LNCaP clone FGC (cell line): Measurements from ENCODE around the gene CHD5.

ENCODE experiments used
- DNase-seq: peaks from one replicate; pipeline ENCODE4 v3.0.0-alpha.2; 2011; ENCODE audit warnings: low read depth
- H3K4me3 ChIP-seq: 2 replicates; pipeline ENCODE4 v1.5.1; 2011; ENCODE audit warnings: mild to moderate bottlenecking, low read depth, low read length, control low read depth
- TF ChIP-seq, protein P1 (sequence below): IDR thresholded peaks from 2 replicates; pipeline ENCODE4 v1.5.1; 2012; ENCODE audit warnings: mild to moderate bottlenecking; ENCODE audit not compliant: control insufficient read depth, insufficient read depth; ENCODE audit errors: extremely low read depth

Gene CHD5

DNA sequence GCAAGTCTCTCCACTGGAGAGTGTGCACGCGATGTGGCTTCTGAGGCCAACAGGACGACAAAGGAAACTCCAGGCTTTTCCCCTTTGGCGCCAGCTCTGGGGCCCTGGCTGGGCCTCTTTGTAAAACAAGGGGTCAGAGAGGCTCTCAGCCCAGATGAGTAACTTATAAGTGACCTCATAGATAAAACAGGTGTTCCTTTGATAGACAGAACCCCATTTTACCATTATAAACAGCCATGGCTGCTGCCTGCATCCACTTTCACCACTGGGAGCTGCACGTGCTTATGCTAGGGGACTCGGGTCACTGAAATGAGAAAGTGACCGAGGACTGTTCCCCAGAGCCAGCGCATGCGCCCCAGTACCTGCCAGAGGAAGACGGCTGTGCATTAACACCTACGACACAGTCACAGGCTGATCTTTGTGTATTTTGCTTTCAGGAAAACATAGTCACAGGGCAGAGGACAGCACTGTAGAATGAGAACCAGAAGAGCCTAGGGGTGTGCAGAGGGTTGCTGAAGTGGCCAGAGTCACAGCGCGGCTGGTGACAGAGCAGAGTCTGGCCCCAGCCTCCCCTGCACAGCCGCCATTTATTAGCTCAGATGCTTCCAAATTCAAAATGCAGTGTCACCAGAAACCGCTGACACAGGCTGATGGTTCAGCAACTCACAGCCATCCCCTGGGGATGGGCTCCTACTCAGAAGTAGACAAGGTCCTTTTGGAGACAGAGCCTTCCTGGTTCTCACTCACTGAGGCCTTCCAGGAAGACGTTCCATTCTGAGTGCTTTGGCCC, 38.4 kb upstream of the CHD5 start:
- no peak for DNase-seq
- TF ChIP-seq, protein P1, sequence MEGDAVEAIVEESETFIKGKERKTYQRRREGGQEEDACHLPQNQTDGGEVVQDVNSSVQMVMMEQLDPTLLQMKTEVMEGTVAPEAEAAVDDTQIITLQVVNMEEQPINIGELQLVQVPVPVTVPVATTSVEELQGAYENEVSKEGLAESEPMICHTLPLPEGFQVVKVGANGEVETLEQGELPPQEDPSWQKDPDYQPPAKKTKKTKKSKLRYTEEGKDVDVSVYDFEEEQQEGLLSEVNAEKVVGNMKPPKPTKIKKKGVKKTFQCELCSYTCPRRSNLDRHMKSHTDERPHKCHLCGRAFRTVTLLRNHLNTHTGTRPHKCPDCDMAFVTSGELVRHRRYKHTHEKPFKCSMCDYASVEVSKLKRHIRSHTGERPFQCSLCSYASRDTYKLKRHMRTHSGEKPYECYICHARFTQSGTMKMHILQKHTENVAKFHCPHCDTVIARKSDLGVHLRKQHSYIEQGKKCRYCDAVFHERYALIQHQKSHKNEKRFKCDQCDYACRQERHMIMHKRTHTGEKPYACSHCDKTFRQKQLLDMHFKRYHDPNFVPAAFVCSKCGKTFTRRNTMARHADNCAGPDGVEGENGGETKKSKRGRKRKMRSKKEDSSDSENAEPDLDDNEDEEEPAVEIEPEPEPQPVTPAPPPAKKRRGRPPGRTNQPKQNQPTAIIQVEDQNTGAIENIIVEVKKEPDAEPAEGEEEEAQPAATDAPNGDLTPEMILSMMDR: no peak
- H3K4me3 ChIP-seq: no peak overlapping the region

DNA sequence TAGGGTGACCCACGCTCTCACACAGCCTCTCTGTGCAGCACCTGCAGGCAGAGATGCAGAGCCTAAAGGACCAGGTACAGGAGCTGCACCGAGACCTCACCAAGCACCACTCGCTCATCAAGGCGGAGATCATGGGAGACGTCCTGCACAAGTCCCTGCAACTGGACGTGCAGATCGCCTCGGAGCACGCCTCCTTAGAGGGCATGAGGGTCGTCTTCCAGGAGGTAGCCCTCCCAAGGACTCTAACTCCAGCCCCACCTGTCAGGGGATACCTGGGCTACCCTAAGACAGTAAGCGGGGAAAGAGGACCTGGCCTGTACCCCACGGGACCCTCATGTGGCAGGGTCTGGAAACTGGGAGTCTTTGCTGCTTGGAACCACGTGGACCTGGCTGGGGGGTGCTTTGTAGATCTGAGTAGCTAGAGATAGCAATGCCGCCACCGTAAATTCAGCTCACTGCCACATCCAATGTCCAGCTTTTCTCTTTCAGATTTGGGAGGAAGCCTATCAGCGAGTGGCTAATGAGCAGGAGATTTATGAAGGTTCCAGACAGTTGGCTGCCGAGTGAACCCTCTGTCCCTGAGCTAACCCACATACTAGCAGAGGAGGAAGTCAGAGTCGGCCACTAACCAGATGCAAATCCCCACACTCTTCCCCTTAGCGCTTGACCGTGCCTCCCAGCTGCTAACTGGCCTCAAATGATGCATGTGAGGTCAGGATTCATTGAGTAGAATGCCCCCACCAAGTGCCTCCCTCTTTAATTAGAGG, 32.3 kb upstream of the CHD5 start:
- H3K4me3 ChIP-seq: no peak overlapping the region
- no peak for DNase-seq
- TF ChIP-seq, protein P1: no peak

DNA sequence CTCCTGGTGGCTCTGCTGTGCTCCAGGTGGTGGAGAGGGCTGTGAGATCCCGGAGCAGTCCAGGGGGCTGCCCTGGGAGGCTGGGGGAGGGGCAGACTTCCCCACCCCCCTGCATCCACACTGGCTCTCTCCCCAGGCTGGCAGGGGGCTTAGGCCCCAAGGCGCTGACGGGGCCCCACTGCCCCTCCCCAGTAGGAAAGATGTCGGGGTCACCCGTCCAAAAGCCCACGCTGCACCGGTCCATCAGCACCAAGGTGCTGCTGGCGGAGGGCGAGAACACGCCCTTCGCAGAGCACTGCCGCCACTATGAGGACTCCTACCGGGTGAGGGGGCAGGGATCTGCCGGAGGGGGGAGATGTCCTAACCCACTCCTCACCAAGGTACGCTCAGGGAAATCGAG, 31.6 kb upstream of the CHD5 start:
- no peak overlapping the region for H3K4me3 ChIP-seq
- TF ChIP-seq, protein P1: no peak
- no peak for DNase-seq

DNA sequence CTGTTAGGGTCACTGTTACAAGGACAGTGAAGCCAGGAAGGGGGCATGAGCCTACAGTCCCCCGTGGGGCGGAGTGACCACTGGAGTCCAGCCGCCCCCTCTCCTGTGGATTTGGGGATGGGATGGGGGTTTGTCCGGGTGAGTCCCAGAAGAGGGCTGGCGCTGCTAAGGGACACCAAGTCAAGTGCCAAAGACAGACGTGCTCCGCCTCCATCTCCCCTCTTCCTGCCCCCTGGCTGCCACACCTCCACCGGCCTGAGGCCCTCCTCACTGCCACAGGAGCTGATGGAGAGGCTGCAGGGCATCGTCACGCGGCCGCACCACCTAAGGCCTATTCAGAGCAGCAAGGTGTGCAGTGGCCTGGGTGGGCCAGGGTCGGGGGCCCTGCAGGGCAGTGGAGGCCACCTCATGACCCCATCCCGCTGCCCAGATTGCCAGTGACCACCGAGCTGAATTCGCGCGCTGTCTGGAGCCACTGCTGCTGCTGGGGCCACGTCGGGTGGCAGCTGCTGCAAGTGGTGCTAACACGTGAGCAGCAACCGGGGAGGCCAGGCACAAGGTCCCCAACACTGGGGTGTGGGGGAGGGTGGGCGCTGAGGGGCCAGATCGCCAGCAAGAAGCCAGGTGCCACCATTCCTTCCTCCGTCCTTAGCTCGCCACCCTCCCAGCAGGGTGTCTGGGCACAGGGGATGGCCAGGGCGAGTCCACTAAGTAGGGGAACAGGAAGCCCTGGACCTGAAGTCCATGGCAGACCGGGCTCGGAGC, 30.7 kb upstream of the CHD5 start:
- TF ChIP-seq, protein P1: no peak
- no peak overlapping the region for H3K4me3 ChIP-seq
- DNase-seq: no peak

DNA sequence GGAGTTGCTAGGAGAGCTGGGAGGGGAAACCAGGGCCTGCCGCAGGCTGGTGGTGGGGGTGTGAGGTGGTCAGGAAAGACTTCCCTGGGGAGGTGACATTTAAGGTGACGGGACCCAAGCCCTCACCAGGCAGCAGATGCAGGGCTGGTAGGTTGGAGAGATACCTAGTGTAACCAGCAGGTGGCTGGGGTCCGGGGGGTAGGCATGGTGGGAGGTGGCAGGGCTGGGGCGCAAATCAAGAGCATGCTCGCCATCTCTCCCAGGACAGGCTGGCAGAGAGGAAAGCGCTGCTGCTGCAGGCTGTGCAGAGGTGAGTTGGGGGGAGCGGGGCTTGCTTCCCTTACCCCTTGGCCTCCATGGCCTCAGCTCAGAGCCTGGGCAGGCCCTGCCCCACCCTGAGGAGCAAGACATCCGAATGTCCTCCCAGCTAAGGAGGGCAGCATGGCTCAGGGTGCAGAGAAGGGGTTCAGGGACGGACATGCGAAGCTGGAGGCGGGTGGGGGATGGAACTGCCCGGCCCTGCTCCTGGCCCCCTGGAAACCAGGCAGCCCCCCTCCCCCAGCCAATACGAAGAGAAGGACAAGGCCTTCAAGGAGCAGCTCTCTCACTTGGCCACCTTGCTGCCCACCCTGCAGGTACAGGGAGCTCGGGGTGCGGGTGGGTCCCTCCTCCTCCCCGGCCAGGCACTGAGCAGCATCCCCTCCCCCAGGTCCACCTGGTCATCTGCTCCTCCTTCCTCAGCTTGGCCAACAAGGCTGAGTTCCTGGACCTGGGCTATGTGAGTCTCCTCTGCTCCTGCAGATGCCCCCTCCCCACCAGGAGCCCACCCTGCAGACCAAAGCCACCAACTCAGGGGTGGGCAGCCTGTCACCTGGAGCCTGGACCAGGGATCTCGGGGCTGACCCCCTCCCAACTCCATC, 29.8 kb upstream of the CHD5 start:
- no peak overlapping the region for H3K4me3 ChIP-seq
- TF ChIP-seq, protein P1: 0 out of 2 replicates have a peak, but pooled peaks have one; percentile 11

More for the DNA sequence above, 29.8 kb upstream of the CHD5 start:
- DNase-seq: no peak
